IMR-90 (cell line): ENCODE data around the gene ALOX12B. TPM values are rescaled to one million over a fixed set of nuclear protein-coding genes. Genes with fewer than 3 reads are reported as not detected.
A peak's percentile ranks its signal among the peaks of the same experiment; 100 is the strongest.

Experiments
- CEBPB ChIP-seq: IDR thresholded peaks from 2 replicates; pipeline ENCODE4 v1.6.1; 2012; ENCODE audit warnings: low read depth, low read length, improper control_type of control experiment
- MXI1 ChIP-seq: IDR thresholded peaks from 2 replicates; pipeline ENCODE4 v1.6.1; 2012; ENCODE audit warnings: low read depth, mild to moderate bottlenecking, low read length, moderate library complexity, borderline replicate concordance
- POLR2A ChIP-seq: IDR thresholded peaks from 2 replicates; pipeline ENCODE4 v1.6.1; 2012; ENCODE audit warnings: mild to moderate bottlenecking, low read depth, low read length
- RFX5 ChIP-seq: IDR thresholded peaks from 2 replicates; pipeline ENCODE4 v1.8.0; 2012; ENCODE audit warnings: low read depth, mild to moderate bottlenecking, low read length, moderate library complexity
- polyA plus RNA-seq, 3 experiments: library from polyadenylated mRNA; depleted of rRNA; stranded (reverse); fragments of >200 nt; gene quantifications; 2 replicates each; pipeline ENCODE4 v1.2.3, GENCODE V29; 2012; ENCODE audit warnings: low replicate concordance in 1 of 3
- total RNA-seq: library from RNA; depleted of rRNA; stranded (reverse); fragments of >200 nt; gene quantifications from 2 replicates; pipeline ENCODE4 v1.2.3, GENCODE V29; 2012

The ALOX12B gene
- total and polyA plus RNA-seq, 2 of the 4 experiments (the other 2 are of a cell fraction) = not detected

- peak; percentile 79 for TF ChIP-seq CEBPB
- no peak for TF ChIP-seq MXI1
- 0 out of 2 replicates have a peak, but pooled peaks have one; percentile 62 for TF ChIP-seq POLR2A
- no peak for TF ChIP-seq RFX5
Measured at GRCh38 chr17:8120520-8121406, 33.2 kb upstream of the ALOX12B start (continued).
